OCI-LY1 (cell line): ENCODE results near the gene JPH2.

ENCODE experiments used
- H2AFZ ChIP-seq: fragments of 200-600 bp; sonication (generic), shearing (Covaris generic); 2 replicates; pipeline ENCODE4 v1.6.0; 2014; ENCODE audit warnings: antibody characterized with exemption, mild to moderate bottlenecking, low read length
- H3F3A ChIP-seq: fragments of 200-600 bp; sonication (generic), shearing (Covaris generic); 2 replicates; pipeline ENCODE4 v1.6.0; 2014; ENCODE audit warnings: mild to moderate bottlenecking, antibody characterized with exemption, low read length, moderate library complexity; ENCODE audit not compliant: insufficient read depth
- H3K27ac ChIP-seq: fragments of 200-600 bp; sonication (generic); 2 replicates; pipeline ENCODE4 v1.5.1; 2014; ENCODE audit warnings: low read length, mixed run types, mild to moderate bottlenecking, low read depth; ENCODE audit not compliant: poor library complexity, severe bottlenecking
- H3K27me3 ChIP-seq: fragments of 200-600 bp; sonication (generic); 2 replicates; pipeline ENCODE4 v1.6.0; 2014; ENCODE audit warnings: antibody characterized with exemption, mild to moderate bottlenecking, low read length, moderate library complexity; ENCODE audit not compliant: insufficient read depth
- H3K36me3 ChIP-seq: fragments of 200-600 bp; sonication (generic); 2 replicates; pipeline ENCODE4 v1.6.1; 2014; ENCODE audit warnings: mild to moderate bottlenecking, antibody characterized with exemption, low read length, moderate library complexity, mixed read lengths; ENCODE audit not compliant: insufficient read depth
- H3K4me1 ChIP-seq: fragments of 200-600 bp; sonication (generic); 2 replicates; pipeline ENCODE4 v1.5.1; 2014; ENCODE audit warnings: mild to moderate bottlenecking, low read length, moderate library complexity; ENCODE audit not compliant: insufficient read depth, severe bottlenecking
- H3K4me2 ChIP-seq: fragments of 200-600 bp; sonication (generic), shearing (Covaris generic); 2 replicates; pipeline ENCODE4 v1.6.1; 2014; ENCODE audit warnings: low read length
- H3K4me3 ChIP-seq: fragments of 200-600 bp; sonication (generic); 2 replicates; pipeline ENCODE4 v1.5.1; 2014; ENCODE audit warnings: low read length, low read depth, mild to moderate bottlenecking, mixed read lengths; ENCODE audit not compliant: poor library complexity, severe bottlenecking
- H3K79me2 ChIP-seq: fragments of 200-600 bp; shearing (Covaris generic); 2 replicates; pipeline ENCODE4 v1.6.1; 2016; ENCODE audit warnings: mixed run types, low read length, mixed read lengths; ENCODE audit not compliant: insufficient read depth
- H3K9ac ChIP-seq: fragments of 200-600 bp; sonication (generic), shearing (Covaris generic); 2 replicates; pipeline ENCODE4 v1.6.1; 2014; ENCODE audit warnings: mild to moderate bottlenecking, low read length, mixed read lengths
- H3K9me2 ChIP-seq: fragments of 200-600 bp; sonication (generic), shearing (Covaris generic); 2 replicates; pipeline ENCODE4 v1.6.1; 2014; ENCODE audit warnings: low read depth, mild to moderate bottlenecking, low read length, mixed read lengths
- H3K9me3 ChIP-seq: fragments of 200-600 bp; shearing (Covaris generic); 2 replicates; pipeline ENCODE4 v1.6.1; 2014; ENCODE audit warnings: low read length, mixed read lengths
- H4K20me1 ChIP-seq: fragments of 200-600 bp; sonication (generic), shearing (Covaris generic); 2 replicates; pipeline ENCODE4 v1.6.0; 2016; ENCODE audit warnings: mild to moderate bottlenecking, low read length; ENCODE audit not compliant: insufficient read depth
- EZH2 ChIP-seq: fragments of 200-600 bp; sonication (generic), shearing (Covaris generic); IDR thresholded peaks from 2 replicates; pipeline ENCODE4 v1.8.0; 2017; ENCODE audit warnings: borderline replicate concordance, mixed run types, mild to moderate bottlenecking, antibody characterized with exemption, low read length, moderate library complexity, mixed read lengths
- TF ChIP-seq, protein P1 (sequence below): fragments of 200-600 bp; sonication (generic), shearing (Covaris generic); IDR thresholded peaks from 2 replicates; pipeline ENCODE4 v1.5.1; 2017; ENCODE audit warnings: mild to moderate bottlenecking, antibody characterized with exemption, low read length, moderate library complexity, mixed read lengths

JPH2 gene

DNA sequence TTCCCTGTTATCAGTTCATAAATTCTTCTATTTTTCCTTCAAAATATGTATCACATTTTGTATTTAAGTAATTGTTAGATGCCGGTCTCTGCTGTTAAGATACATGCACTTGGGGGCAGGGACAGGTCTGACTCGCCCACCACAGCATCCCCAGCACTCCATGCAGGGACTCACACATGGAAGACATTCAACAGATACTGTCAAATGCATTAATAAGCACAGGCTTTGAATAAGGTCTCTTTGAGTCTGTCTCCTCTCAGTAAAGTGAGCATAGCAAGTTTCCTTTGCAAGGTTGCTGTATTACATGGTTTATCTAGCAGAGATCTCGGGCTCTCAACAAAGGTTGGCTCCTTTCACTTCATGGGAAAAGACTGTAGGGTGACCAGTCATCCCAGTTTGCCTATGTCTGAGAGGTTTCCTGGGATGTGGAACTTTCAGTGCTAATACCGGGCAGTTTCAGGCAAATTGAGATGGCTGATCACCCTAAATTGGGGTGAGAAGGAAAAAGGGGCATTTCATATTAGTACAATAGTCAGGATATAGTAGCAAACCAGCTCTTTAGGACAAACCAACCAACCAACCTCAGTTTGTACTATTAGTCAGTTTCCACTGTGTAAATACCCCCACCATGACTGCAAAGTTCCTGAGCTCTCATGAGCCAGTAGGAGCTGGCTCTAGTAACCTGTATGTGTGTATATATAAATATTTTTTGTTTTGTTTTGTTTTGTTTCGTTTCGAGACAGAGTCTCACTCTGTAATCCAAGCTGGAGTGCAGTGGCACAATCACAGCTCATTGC is 15.0 kb downstream of the JPH2 start:
- H2AFZ ChIP-seq, result no peak overlapping the region
- no peaks in the 10 kb centered on the region for H3F3A ChIP-seq
- no peaks in the 10 kb centered on the region for H3K4me1 ChIP-seq
- H3K27me3 ChIP-seq, result no peaks in the 10 kb centered on the region; the same call in 1 of the 2 replicates
- H3K4me2 ChIP-seq, result no peak overlapping the region
- no peaks in the 10 kb centered on the region for H3K9me2 ChIP-seq
- no peaks in the 10 kb centered on the region for H4K20me1 ChIP-seq
- no peaks in the 10 kb centered on the region for H3K9me3 ChIP-seq
- H3K9ac ChIP-seq, result no peak overlapping the region
- H3K36me3 ChIP-seq, result no peaks in the 10 kb centered on the region
- H3K4me3 ChIP-seq, result no peak overlapping the region
- no peaks in the 10 kb centered on the region for H3K79me2 ChIP-seq
- H3K27ac ChIP-seq, result no peak overlapping the region
- TF ChIP-seq, protein P1, sequence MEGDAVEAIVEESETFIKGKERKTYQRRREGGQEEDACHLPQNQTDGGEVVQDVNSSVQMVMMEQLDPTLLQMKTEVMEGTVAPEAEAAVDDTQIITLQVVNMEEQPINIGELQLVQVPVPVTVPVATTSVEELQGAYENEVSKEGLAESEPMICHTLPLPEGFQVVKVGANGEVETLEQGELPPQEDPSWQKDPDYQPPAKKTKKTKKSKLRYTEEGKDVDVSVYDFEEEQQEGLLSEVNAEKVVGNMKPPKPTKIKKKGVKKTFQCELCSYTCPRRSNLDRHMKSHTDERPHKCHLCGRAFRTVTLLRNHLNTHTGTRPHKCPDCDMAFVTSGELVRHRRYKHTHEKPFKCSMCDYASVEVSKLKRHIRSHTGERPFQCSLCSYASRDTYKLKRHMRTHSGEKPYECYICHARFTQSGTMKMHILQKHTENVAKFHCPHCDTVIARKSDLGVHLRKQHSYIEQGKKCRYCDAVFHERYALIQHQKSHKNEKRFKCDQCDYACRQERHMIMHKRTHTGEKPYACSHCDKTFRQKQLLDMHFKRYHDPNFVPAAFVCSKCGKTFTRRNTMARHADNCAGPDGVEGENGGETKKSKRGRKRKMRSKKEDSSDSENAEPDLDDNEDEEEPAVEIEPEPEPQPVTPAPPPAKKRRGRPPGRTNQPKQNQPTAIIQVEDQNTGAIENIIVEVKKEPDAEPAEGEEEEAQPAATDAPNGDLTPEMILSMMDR, result no peak
- no peak for TF ChIP-seq EZH2

DNA sequence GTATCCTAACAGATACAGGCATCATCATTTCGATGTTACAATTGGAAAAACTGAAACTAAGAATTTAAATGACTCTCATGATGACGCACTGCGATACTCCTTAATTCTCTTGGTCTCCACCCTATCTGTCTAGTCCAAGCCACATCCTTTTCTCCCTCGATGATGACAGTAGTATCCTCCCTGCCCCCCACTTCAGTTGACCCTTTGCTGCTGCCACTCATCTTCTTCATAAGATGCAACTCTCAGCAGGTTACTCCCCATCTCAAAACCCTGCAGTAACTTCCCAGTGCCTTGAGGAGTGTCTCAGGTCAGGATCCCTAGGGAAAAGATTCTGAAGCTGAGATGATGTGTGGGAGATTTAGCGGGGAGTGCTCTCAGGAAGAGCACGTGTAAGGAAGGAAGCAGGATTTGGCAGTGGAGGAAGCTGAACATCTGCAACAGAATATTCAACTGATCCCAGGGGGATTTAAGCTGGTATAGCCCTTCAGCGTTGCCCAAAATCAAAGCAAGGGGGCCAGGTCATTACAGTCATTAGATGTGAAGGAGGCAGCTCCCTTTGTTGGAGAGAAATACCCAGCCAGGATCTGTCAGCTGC is 16.1 kb downstream of the JPH2 start:
- Histone ChIP-seq H4K20me1 (no peaks in the 10 kb centered on the region), H3K9me3 (no peaks in the 10 kb centered on the region), H3K4me1 (no peaks in the 10 kb centered on the region), H3K4me2 (no peak overlapping the region), H2AFZ (no peak overlapping the region), H3K36me3 (no peaks in the 10 kb centered on the region), H3K9ac (no peak overlapping the region), H3K27ac (no peak overlapping the region), H3K27me3 (no peaks in the 10 kb centered on the region; the same call in 1 of the 2 replicates), H3K9me2 (no peaks in the 10 kb centered on the region), H3F3A (no peaks in the 10 kb centered on the region), H3K79me2 (no peaks in the 10 kb centered on the region), H3K4me3 (no peak overlapping the region)
- no peak for TF ChIP-seq EZH2
- TF ChIP-seq, protein P1, result no peak

DNA sequence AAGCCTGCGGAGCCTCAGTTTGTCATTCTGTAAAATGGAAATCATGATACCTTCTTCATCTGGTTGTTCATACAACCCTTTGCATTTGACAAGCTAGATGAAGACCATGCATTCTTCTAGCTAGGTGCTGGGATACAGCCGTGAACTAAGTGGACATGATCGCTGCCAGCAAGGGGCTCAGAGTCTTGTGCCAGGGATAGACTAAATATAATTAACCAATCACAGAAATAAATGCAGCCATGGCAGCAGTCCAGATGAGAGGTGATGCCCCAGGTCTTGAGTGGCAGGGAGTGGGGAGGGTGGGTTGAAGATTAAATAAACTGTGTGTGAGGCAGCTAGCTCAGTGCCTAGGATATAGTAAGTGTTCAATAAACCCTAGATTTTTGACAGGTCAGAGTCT is 19.3 kb downstream of the JPH2 start:
- no peak overlapping the region for H2AFZ ChIP-seq
- no peaks in the 10 kb centered on the region for H4K20me1 ChIP-seq
- H3K27me3 ChIP-seq, result no peaks in the 10 kb centered on the region; the same call in 1 of the 2 replicates
- H3K9ac ChIP-seq, result no peak overlapping the region
- no peak overlapping the region for H3K27ac ChIP-seq
- TF ChIP-seq EZH2, result no peak
- TF ChIP-seq, protein P1, result no peak
- H3K4me1 ChIP-seq, result no peaks in the 10 kb centered on the region
- H3K9me3 ChIP-seq, result no peaks in the 10 kb centered on the region
- H3F3A ChIP-seq, result no peaks in the 10 kb centered on the region
- H3K4me2 ChIP-seq, result no peak overlapping the region
- H3K36me3 ChIP-seq, result no peaks in the 10 kb centered on the region
- H3K79me2 ChIP-seq, result no peaks in the 10 kb centered on the region
- no peaks in the 10 kb centered on the region for H3K9me2 ChIP-seq
- no peak overlapping the region for H3K4me3 ChIP-seq
